SK-N-MC (cell line): ENCODE results near the gene RABGEF1.
"Not testable (repeated sequence)": the region's sequence is repeated elsewhere in the genome, so short reads cannot be mapped to it uniquely, and the experiment has no call there.

Experiments used
- DNase-seq: peaks from one replicate; pipeline ENCODE4 v3.0.0-alpha.2; 2011; ENCODE audit warnings: low read depth, low spot score
- H3K27ac ChIP-seq: fragments of 200-600 bp; sonication (generic); 2 replicates; pipeline ENCODE4 v1.5.1; 2016; ENCODE audit warnings: mixed run types
- H3K36me3 ChIP-seq: fragments of 200-600 bp; sonication (generic); 2 replicates; pipeline ENCODE4 v1.6.1; 2017; ENCODE audit warnings: antibody characterized with exemption, low read length, mixed read lengths; ENCODE audit not compliant: insufficient read depth
- H3K4me3 ChIP-seq: fragments of 200-600 bp; sonication (generic); 2 replicates; pipeline ENCODE4 v1.5.1; 2016
- H3K9ac ChIP-seq: fragments of 200-600 bp; sonication (generic); 2 replicates; pipeline ENCODE4 v1.8.0; 2017; ENCODE audit warnings: mixed run types, mixed read lengths; ENCODE audit not compliant: insufficient read length
- H3K9me3 ChIP-seq: fragments of 200-600 bp; sonication (generic); 2 replicates; pipeline ENCODE4 v1.6.1; 2017; ENCODE audit warnings: low read depth, mild to moderate bottlenecking, antibody characterized with exemption, low read length, moderate library complexity, mixed read lengths
- EZH2 ChIP-seq: fragments of 200-600 bp; sonication (generic); IDR thresholded peaks from one replicate; pipeline ENCODE4 v1.6.1; 2017; ENCODE audit warnings: antibody characterized with exemption
- FOXP2 ChIP-seq: optimal IDR thresholded peaks from 2 replicates; pipeline ENCODE3; 2011; ENCODE audit warnings: mild to moderate bottlenecking, moderate library complexity; ENCODE audit not compliant: insufficient read depth; ENCODE audit errors: extremely low read length, control extremely low read depth
- POLR2AphosphoS5 ChIP-seq: IDR thresholded peaks from 2 replicates; pipeline ENCODE4 v1.6.1; 2012; ENCODE audit warnings: mild to moderate bottlenecking, low read depth, low read length, borderline replicate concordance

The RABGEF1 gene

DNA sequence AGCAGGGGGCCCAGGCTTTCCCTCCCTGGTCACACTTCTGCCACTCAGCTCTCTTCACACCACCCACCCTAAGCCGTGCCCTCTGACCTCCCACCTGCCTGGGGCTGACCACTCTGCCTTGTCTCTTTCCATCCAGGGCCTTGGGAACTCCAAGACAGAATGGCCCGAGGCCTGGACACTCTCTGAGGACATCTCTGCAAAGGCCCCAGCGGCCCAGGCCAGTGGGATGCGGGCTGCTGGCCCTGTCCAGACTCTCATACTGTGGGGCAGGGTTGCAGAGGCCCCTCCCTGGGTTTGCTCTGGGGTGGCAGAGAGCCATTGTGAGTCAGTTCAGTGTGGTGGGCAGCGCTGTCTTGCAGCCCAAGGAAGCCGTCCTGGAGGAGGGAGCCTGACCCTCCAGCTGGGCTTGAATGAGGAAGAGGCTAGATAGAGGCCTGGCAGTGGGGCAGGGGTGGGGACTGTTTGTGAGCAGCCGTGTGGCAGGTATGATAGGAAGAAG, 39.9 kb upstream of the RABGEF1 start:
- no peak for DNase-seq
- Histone ChIP-seq H3K27ac (no peak overlapping the region), H3K4me3 (no peak overlapping the region), H3K9ac (no peak overlapping the region), H3K9me3 (no peaks in the 10 kb centered on the region), H3K36me3 (no peaks in the 10 kb centered on the region)
- no peak for TF ChIP-seq EZH2
- no peak for TF ChIP-seq FOXP2

- H3K36me3 ChIP-seq = no peaks in the 10 kb centered on the region
- TF ChIP-seq POLR2AphosphoS5 (no peak), EZH2 (no peak), FOXP2 (no peak)
- no peak for DNase-seq
- H3K9ac ChIP-seq = no peak overlapping the region
- no peak overlapping the region for H3K4me3 ChIP-seq
- no peaks in the 10 kb centered on the region for H3K9me3 ChIP-seq
- no peak overlapping the region for H3K27ac ChIP-seq
These were observed 32.7 kb upstream of the RABGEF1 start for GRCh38 chr7:66707825-66708224.

- not testable (repeated sequence) for H3K27ac ChIP-seq, H3K4me3 ChIP-seq, H3K9ac ChIP-seq, H3K9me3 ChIP-seq, H3K36me3 ChIP-seq, DNase-seq
These were observed 29.8 kb upstream of the RABGEF1 start for GRCh38 chr7:66710752-66711151.

GRCh38 chr7:66713687-66714086, 26.8 kb upstream of the RABGEF1 start:
- 0 out of 2 replicates have a peak, but pooled peaks cover 3% of the 10 kb centered on the region for H3K36me3 ChIP-seq
- no peak overlapping the region for H3K27ac ChIP-seq
- no peak overlapping the region for H3K4me3 ChIP-seq
- H3K9ac ChIP-seq = no peak overlapping the region
- no peak for DNase-seq
- H3K9me3 ChIP-seq = no peaks in the 10 kb centered on the region
- TF ChIP-seq FOXP2 (no peak), POLR2AphosphoS5 (no peak), EZH2 (no peak)

DNA sequence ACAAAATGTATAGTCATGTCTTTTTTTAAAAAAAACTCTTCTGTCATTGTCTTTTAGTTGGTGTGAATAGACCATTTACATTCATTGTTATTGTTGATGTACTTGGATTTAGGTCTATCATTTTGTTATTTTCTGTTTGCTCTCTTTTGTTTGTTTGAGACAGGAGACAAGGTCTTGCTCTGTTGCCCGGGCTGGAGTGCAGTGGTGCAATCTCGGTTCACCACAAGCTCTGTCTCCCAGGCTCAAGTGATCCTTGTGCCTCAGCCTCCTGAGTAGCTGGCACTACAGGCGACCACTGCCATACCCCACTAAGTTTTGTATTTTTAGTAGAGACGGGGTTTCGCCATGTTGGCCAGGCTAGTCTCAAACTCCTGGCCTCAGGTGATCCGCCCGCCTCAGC, 23.9 kb upstream of the RABGEF1 start:
- not testable (repeated sequence) for H3K27ac ChIP-seq, H3K4me3 ChIP-seq, DNase-seq, H3K9ac ChIP-seq, H3K9me3 ChIP-seq, H3K36me3 ChIP-seq

DNA sequence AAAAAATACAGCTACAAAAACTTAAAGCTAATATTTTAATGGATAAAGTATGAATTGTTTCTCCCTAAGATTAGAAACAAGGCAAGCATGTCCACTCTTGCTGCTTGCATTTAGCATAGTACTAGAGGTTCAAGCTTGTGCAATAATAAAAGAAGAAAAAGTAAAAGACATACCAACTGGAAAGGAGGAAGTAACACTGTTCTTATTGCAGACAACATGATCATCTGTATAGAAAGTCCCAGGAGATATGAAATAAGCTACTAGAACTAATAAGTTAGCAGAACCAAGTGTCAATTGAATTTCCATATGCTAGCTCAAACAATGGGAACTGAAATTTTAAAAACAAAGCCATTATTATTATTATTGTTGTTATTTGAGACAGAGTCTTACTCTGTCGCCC, 20.0 kb upstream of the RABGEF1 start:
- H3K4me3 ChIP-seq = no peak overlapping the region
- TF ChIP-seq FOXP2 (no peak), EZH2 (no peak), POLR2AphosphoS5 (no peak)
- no peak overlapping the region for H3K9ac ChIP-seq
- no peak overlapping the region for H3K27ac ChIP-seq
- DNase-seq = no peak
- no peaks in the 10 kb centered on the region for H3K9me3 ChIP-seq
- 0 out of 2 replicates have a peak, but pooled peaks cover 3% of the 10 kb centered on the region for H3K36me3 ChIP-seq

DNA sequence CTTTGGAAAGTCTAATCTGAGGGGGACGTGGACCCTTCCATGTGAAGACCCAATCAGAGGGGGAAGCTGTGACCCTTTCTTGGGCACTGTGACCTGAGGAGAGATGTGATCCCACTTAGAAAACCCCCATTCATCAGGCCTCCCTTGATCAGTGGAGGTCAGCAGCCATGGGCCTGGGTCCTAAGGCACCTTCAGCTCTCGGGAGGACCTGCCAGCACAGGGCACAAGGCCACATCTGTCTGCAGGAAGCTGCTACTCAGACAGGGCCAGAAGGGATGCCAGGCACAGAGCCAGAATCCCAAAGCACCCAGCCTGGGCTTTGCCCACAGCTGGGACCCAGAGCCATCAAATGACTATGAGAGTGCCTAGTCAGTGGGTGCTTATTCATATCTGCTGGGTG, 14.7 kb upstream of the RABGEF1 start:
- Histone ChIP-seq H3K9me3 (no peaks in the 10 kb centered on the region), H3K9ac (no peak overlapping the region), H3K4me3 (no peak overlapping the region), H3K36me3 (no peaks in the 10 kb centered on the region), H3K27ac (no peak overlapping the region)
- no peak for TF ChIP-seq FOXP2
- no peak for TF ChIP-seq EZH2
- TF ChIP-seq POLR2AphosphoS5 = no peak
- DNase-seq = no peak

DNA sequence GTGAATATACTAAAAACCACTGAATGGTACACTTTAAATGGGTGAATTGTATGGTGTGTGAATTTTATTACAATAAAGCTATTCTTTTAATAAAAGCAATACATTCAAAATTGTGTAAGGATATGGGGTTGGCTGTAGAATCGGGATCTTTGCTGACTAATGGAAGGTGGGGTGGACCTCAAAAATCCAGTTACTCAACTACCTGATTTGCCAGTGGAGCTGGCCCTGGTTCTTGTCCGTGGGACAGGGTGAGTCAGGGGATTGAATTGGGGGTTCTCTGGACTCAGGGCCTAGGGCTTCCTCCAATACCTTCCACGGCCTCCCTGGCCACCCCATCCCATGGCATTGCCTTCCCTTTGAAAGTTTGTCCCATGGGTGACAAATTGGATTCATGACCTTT, 13.5 kb upstream of the RABGEF1 start:
- H3K9ac ChIP-seq = no peak overlapping the region
- DNase-seq = no peak
- no peak overlapping the region for H3K4me3 ChIP-seq
- TF ChIP-seq POLR2AphosphoS5 = no peak
- no peak for TF ChIP-seq FOXP2
- TF ChIP-seq EZH2 = no peak
- no peak overlapping the region for H3K27ac ChIP-seq
- no peaks in the 10 kb centered on the region for H3K36me3 ChIP-seq
- H3K9me3 ChIP-seq = no peaks in the 10 kb centered on the region

- H3K4me3 ChIP-seq = no peak overlapping the region
- H3K27ac ChIP-seq = no peak overlapping the region
- no peak overlapping the region for H3K9ac ChIP-seq
- no peaks in the 10 kb centered on the region for H3K36me3 ChIP-seq
- no peak for DNase-seq
- TF ChIP-seq FOXP2 = no peak
- H3K9me3 ChIP-seq = no peaks in the 10 kb centered on the region
These were observed 12.0 kb upstream of the RABGEF1 start for GRCh38 chr7:66728571-66728970.

- H3K27ac ChIP-seq = no peak overlapping the region
- no peak overlapping the region for H3K9ac ChIP-seq
- no peak for TF ChIP-seq EZH2
- no peak for TF ChIP-seq FOXP2
- TF ChIP-seq POLR2AphosphoS5 = no peak
- DNase-seq = no peak
- no peak overlapping the region for H3K4me3 ChIP-seq
- no peaks in the 10 kb centered on the region for H3K9me3 ChIP-seq
- H3K36me3 ChIP-seq = no peaks in the 10 kb centered on the region
These were observed 11.3 kb upstream of the RABGEF1 start for GRCh38 chr7:66729274-66729673.
